AG09319 (cell line): ENCODE data around the gene HLCS.

Experiments used
- DNase-seq: peaks from one replicate; pipeline ENCODE4 v3.0.0-alpha.2; 2010; ENCODE audit warnings: low read depth; ENCODE audit errors: extremely low read depth
- CTCF ChIP-seq: IDR thresholded peaks from 2 replicates; pipeline ENCODE4 v1.5.1; 2011; ENCODE audit warnings: low read depth, mild to moderate bottlenecking, inconsistent platforms, low read length, moderate library complexity

Gene HLCS

DNA sequence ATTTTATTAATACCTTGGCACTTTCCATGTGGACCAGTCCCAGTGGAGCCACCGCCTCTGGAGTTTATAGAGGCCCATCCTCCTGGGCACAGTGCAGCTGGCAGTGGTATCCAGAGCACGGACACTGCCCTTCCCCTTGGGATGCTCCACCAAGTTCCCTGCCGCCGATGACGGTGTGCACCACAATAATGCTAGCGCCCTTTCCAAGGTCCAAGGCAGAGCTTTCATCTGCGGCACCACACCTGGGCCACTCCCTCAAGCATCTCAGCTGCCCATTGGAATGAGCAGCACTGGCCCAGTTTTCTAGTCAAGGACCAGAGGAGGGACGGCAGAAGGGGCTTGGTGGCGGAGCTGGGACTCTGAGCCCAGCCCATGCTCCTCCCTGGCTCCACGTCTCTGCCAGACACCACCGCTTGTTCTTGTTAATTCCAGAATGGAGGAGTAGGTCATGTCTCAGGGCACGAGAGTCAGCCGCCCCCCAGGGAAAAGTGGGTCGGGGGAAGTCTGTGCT is 243.0 kb downstream of the HLCS start:
- no peak for DNase-seq

DNA sequence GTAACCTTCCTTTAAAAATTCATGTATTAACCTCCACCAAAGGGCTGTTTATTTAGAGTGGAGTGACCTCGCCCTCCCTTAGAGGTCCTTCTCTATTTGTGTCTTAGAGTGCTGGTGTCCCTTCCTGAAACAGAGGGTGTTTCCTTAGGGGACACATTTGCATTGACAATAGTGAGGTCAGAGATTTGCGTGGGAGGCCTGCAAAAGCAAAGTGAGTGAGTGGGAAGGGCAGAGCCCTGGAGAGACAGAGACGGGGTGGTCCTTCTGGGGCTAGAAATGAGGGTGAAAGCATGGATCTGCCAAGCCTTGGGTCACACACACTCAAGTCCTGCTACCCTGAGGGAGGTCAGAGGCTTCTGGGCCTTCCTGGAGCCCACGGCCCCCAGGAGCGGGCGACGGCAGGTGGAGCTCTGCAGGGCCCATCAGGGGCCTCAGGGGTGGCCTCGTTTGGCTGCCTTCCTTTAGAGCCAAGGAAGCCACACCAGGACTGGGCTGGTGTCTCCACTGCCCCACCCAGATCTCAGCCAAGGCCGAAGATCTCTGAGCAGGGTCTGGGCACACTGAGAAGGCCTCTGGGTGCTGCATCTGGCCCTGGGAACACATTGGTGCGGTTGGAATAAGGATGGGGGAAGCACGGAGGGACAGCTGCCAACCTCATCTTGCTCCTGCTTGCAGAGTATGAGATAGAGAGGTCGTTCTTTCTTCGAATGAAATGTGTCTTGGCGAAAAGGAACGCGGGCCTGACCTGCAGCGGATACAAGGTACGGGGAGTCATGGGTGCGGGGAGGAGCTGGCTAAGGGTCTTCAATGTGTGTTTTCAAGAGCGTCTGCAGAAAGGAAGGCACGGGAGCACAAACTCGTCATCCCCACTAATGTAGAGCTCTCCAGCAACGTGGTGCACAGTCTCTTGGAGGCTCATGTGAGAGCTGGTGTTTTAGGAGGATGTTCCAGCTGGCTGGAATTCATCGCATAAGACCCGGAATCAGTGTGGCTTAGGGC is 243.8 kb downstream of the HLCS start:
- TF ChIP-seq CTCF, result no peak
- no peak for DNase-seq

More for the DNA sequence above, 243.0 kb downstream of the HLCS start:
- TF ChIP-seq CTCF, result no peak

DNA sequence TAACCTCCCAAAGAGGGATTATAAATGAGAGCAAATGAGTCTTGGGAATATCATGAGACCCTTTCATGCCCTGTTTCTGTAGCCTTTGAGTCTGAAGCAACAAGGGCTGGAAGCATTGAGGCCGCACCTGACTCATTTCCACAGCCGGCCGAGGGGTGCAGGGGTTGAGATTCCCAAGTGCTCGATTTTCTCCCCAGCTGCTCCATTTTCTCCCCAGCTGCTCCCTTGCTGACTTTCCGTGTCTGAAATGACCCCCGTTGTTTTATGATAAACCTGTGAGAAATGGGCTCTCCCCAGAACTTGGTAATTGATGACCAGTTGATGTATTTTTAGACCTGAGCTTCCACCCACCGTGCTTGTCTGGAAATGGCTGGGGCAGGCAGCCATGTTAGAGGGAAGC is 244.7 kb downstream of the HLCS start:
- no peak for TF ChIP-seq CTCF

DNA sequence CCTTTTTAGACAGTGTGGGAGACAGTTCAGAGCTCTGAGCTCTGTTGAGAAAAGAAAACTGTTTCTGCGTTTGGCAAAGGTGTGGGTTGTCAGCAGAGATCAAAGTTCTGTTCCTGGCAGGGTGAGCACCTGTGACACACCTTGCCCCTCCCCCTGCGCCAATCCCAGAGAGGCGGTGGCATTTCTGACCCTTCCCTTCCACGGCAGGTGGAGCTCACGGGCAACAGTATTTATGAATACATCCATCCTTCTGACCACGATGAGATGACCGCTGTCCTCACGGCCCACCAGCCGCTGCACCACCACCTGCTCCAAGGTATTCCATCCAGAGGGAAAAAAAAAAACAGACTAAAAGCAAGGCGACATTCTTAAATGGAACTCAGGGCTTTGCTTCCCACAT is 246.9 kb downstream of the HLCS start:
- no peak for DNase-seq
- no peak for TF ChIP-seq CTCF

More for the DNA sequence above, 244.7 kb downstream of the HLCS start:
- DNase-seq, result no peak

DNA sequence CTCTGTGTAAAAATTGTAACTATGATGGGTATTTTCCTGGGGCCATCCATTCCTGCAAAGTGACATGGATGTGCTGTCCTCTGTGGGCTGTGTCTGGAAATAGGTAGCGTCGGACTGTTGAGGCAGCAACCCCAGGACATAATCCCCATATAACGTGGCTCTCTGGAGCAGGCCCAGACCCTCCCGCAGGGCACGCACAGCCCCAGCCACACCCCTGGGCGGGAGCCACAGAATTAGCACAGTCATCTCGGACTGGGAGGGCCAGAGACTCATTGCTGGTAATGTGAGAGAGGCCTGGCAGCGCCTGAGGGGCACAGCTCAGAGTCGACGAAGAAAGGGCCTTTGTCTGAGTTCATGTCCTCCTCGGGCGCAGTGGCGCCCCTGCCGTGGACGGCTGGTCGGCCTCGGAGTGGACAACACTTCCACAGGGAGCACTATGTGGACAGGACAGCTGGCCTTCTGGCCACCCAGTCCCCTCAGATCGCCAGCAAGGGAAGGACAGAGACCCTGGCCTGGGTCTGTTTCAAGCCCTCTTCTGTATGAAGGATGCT is 247.4 kb downstream of the HLCS start:
- no peak for TF ChIP-seq CTCF
- no peak for DNase-seq

GRCh38 chr21:36717976-36718375 is 248.5 kb downstream of the HLCS start:
- TF ChIP-seq CTCF, result no peak
- no peak for DNase-seq

- DNase-seq, result no peak
- TF ChIP-seq CTCF, result no peak
Observed at GRCh38 chr21:36716836-36717235, 249.6 kb downstream of the HLCS start.
